ENCODE measurements around the gene SPECC1L.

DNA sequence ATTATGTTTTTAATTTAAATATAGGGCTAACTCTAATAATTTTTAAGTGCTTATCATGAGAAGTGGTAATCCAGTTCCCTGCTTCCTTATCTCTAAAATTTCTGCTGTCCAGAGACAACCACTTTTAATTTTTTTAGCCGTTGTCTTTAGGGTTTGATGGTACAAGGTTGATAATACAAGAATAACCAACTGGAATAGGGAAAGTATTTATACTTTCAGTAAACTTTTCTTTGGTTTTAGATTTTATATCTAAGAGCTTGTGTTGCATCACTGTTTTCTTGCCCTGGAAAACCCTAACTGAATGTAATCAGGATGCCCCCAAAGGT is 110.2 kb downstream of the SPECC1L start:
- TF ChIP-seq REST (IDR thresholded peaks at IDR 0.05; ENCODE audit: insufficient read depth in 1 of 2, low read depth in 2 of 2, low read length in 2 of 2) (no peak), POLR2AphosphoS5 (IDR thresholded peaks at IDR 0.05; ENCODE audit: low read depth, low read length) (no peak), TAF1 (IDR thresholded peaks at IDR 0.05; ENCODE audit: borderline replicate concordance, insufficient read depth, low read length) (no peak), FOXP2 (optimal IDR thresholded peaks at IDR 0.05; ENCODE audit: borderline replicate concordance, extremely low read depth, extremely low read length, insufficient read depth) (no peak)
